Measurements from ENCODE around the gene DAP. TPM values are rescaled to one million over a fixed set of nuclear protein-coding genes. Genes with fewer than 3 reads are reported as not detected.

DAP gene
- total RNA-seq, 1 experiment from 2014 or later: 47.2 TPM

DNA sequence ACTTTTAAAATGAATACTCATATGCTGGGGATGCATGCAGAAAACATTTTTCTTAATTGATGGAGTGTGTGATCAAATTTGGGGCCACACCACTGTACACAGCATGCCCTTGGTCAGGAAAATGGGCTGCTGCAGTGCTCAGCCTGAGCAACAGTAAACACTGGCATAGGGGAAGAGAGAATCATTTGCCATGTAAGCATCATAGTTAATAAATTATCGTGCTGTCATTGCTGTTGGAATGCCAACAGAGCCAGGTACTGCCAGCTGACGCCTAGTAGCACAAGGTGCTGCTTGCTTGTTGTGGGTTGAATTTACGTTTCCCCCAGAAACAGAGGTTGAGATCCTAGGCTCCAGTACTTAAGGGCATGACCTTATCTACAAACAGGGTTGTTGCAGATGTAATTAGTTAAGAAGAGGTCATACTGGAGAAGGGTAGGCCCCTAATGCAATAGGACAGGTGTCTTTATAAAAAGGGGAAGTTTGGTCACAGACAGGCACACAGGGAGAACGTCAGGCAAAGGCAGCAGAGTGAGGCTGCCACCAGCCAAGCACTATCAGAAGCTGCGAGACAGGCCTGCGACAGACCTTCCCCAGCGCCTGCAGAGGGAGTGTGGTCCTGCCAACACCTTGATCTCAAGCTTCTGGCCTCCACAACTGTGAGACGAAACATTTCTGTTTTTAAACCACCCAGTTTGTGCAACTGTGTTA lies 25.3 kb downstream of the DAP start:
- H3K14ac ChIP-seq (ENCODE audit: insufficient read depth, low read length): no peak overlapping the region
- no peak overlapping the region for H2AK5ac ChIP-seq (ENCODE audit: insufficient read length, low read length)
- no CpG with 5 or more reads among the region's 8 CpGs for WGBS (ENCODE audit: extremely low coverage, insufficient read length, low lambda C conversion rate)
- no peak overlapping the region for H3K4ac ChIP-seq (ENCODE audit: low read depth, low read length)
- H3K27me3 ChIP-seq (ENCODE audit: insufficient read depth, low read length): no peaks in the 10 kb centered on the region
- no peak overlapping the region for H4K5ac ChIP-seq (ENCODE audit: insufficient read length, low read depth, low read length)
- H3K9me3 ChIP-seq (ENCODE audit: control insufficient read depth, low read depth, low read length): no peaks in the 10 kb centered on the region
- Mint-ChIP-seq H3K4me1 (peaks cover 0 to 2% of the 10 kb centered on the region in 2 experiments; a peak in 1 of 4 replicates), H3K27me3 (ENCODE audit: low read depth) (no peaks in the 10 kb centered on the region), H3K27ac (peak overlapping the region in 1 of 3 experiments; percentile 66; a peak in 1 of 7 replicates), H3K4me3 (no peak overlapping the region), H3K9me3 (peaks cover 13 to 17% of the 10 kb centered on the region in 2 experiments), H3K36me3 (ENCODE audit: insufficient read depth in 1 of 3, low read depth in 3 of 3) (peaks cover 33 to 49% (median 38%) of the 10 kb centered on the region in 3 experiments)
- no peaks in the 10 kb centered on the region for H3K79me1 ChIP-seq (ENCODE audit: insufficient read depth, low read depth, low read length, poor library complexity, severe bottlenecking)
- no peak overlapping the region for H2BK5ac ChIP-seq (ENCODE audit: insufficient read length, low read length)
- no peaks in the 10 kb centered on the region for H3K23me2 ChIP-seq (ENCODE audit: insufficient read length, low read depth, low read length, poor library complexity, severe bottlenecking)
- H3K56ac ChIP-seq (ENCODE audit: insufficient read length, low read depth, low read length): no peak overlapping the region
- no peak overlapping the region for H4K8ac ChIP-seq (replicated peaks; ENCODE audit: insufficient read length, low read depth, low read length)
- no peak overlapping the region for H2AFZ ChIP-seq (ENCODE audit: low read length)
- no peak overlapping the region for H3K18ac ChIP-seq (ENCODE audit: insufficient read length, low read depth, low read length)
- H2BK20ac ChIP-seq (ENCODE audit: low read depth, low read length, poor library complexity, severe bottlenecking): no peak overlapping the region
- H2BK120ac ChIP-seq (ENCODE audit: low read depth, low read length, poor library complexity, severe bottlenecking): no peak overlapping the region
- H4K20me1 ChIP-seq (ENCODE audit: control insufficient read depth, insufficient read depth, insufficient read length): no peaks in the 10 kb centered on the region
- no peak overlapping the region for H3K4me2 ChIP-seq (ENCODE audit: insufficient read depth, insufficient read length, low read length)
- H3K4me1 ChIP-seq (ENCODE audit: insufficient read depth, low read length): no peaks in the 10 kb centered on the region
- H3K27ac ChIP-seq (ENCODE audit: insufficient read length, low read depth, low read length): no peak overlapping the region
- H3K23ac ChIP-seq (ENCODE audit: insufficient read length, low read depth, low read length): no peak overlapping the region
- H3K9ac ChIP-seq (ENCODE audit: extremely low read depth, insufficient read length, low read length): no peak overlapping the region
- TF ChIP-seq, protein P1, sequence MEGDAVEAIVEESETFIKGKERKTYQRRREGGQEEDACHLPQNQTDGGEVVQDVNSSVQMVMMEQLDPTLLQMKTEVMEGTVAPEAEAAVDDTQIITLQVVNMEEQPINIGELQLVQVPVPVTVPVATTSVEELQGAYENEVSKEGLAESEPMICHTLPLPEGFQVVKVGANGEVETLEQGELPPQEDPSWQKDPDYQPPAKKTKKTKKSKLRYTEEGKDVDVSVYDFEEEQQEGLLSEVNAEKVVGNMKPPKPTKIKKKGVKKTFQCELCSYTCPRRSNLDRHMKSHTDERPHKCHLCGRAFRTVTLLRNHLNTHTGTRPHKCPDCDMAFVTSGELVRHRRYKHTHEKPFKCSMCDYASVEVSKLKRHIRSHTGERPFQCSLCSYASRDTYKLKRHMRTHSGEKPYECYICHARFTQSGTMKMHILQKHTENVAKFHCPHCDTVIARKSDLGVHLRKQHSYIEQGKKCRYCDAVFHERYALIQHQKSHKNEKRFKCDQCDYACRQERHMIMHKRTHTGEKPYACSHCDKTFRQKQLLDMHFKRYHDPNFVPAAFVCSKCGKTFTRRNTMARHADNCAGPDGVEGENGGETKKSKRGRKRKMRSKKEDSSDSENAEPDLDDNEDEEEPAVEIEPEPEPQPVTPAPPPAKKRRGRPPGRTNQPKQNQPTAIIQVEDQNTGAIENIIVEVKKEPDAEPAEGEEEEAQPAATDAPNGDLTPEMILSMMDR (conservative IDR thresholded peaks at IDR 0.05): no peak
- no peak overlapping the region for H3T11ph ChIP-seq (ENCODE audit: low read length)
- H4K91ac ChIP-seq (ENCODE audit: insufficient read length, low read depth, low read length): no peak overlapping the region
- no peak for DNase-seq
- no peak overlapping the region for H2BK12ac ChIP-seq (ENCODE audit: insufficient read length, low read depth, low read length)
- no peak overlapping the region for H2BK15ac ChIP-seq (ENCODE audit: low read depth, low read length)
- H3K79me2 ChIP-seq (ENCODE audit: insufficient read depth, low read length): no peaks in the 10 kb centered on the region

All from H9 (cell line).